ENCODE data around the gene TOX2.

Gene TOX2

GRCh38 chr20:44084439-44084838 is 169.8 kb downstream of the TOX2 start:
- no peak overlapping the region for H3K4me3 ChIP-seq (ENCODE audit: low read length)
- DNase-seq (ENCODE audit: low read depth), result no peak
- no peak for TF ChIP-seq CTCF (conservative IDR thresholded peaks at IDR 0.05; ENCODE audit: low read depth, low read length)

GRCh38 chr20:44084891-44085290 is 170.2 kb downstream of the TOX2 start:
- no peak for TF ChIP-seq CTCF (conservative IDR thresholded peaks at IDR 0.05; ENCODE audit: low read depth, low read length)
- no peak overlapping the region for H3K4me3 ChIP-seq (ENCODE audit: low read length)
- DNase-seq (ENCODE audit: low read depth), result no peak

- DNase-seq (ENCODE audit: low read depth), result no peak
- H3K4me3 ChIP-seq (ENCODE audit: low read length), result no peak overlapping the region
- no peak for TF ChIP-seq CTCF (conservative IDR thresholded peaks at IDR 0.05; ENCODE audit: low read depth, low read length)
These were observed 171.2 kb downstream of the TOX2 start for GRCh38 chr20:44085616-44086434.

- no peak for TF ChIP-seq CTCF (conservative IDR thresholded peaks at IDR 0.05; ENCODE audit: low read depth, low read length)
- no peak overlapping the region for H3K4me3 ChIP-seq (ENCODE audit: low read length)
- no peak for DNase-seq (ENCODE audit: low read depth)
These were observed 172.6 kb downstream of the TOX2 start for GRCh38 chr20:44087051-44087856.

- no peak for TF ChIP-seq CTCF (conservative IDR thresholded peaks at IDR 0.05; ENCODE audit: low read depth, low read length)
- DNase-seq (ENCODE audit: low read depth), result no peak
- H3K4me3 ChIP-seq (ENCODE audit: low read length), result no peak overlapping the region
These were observed 173.1 kb downstream of the TOX2 start for GRCh38 chr20:44087857-44088120.

GRCh38 chr20:44089987-44090674 is 175.5 kb downstream of the TOX2 start:
- DNase-seq (ENCODE audit: low read depth), result no peak
- H3K4me3 ChIP-seq (ENCODE audit: low read length), result no peak overlapping the region
- no peak for TF ChIP-seq CTCF (conservative IDR thresholded peaks at IDR 0.05; ENCODE audit: low read depth, low read length)
